ENCODE data around the gene TMEM121.

TMEM121 gene

GRCh38 chr14:105482486-105483110 lies 43.8 kb upstream of the TMEM121 start:
- peaks cover 0 to 20% of the 10 kb centered on the region in 2 donors for H3K27me3 ChIP-seq (ENCODE audit: control insufficient read depth in 1 of 2, insufficient read depth in 2 of 2, low read length in 2 of 2)
- peaks cover 42% of the 10 kb centered on the region for H3K4me1 ChIP-seq (ENCODE audit: insufficient read depth, low read length)
- no peaks in the 10 kb centered on the region for H3K36me3 ChIP-seq (ENCODE audit: insufficient read depth, low read length)
- peak overlapping the region; percentile 50 for H3K27ac ChIP-seq (ENCODE audit: low read depth, low read length)
- peak overlapping the region in 1 of 2 donors; percentile 27 for H3K4me3 ChIP-seq (ENCODE audit: low read depth in 1 of 2, low read length in 2 of 2)
- H3K9ac ChIP-seq (ENCODE audit: low read length) = no peak overlapping the region
- no peaks in the 10 kb centered on the region for H3K9me3 ChIP-seq (ENCODE audit: low read length)

- Histone ChIP-seq H3K27ac (ENCODE audit: low read depth, low read length) (peak overlapping the region; percentile 50), H3K9me3 (ENCODE audit: low read length) (no peaks in the 10 kb centered on the region), H3K4me1 (ENCODE audit: insufficient read depth, low read length) (peaks cover 42% of the 10 kb centered on the region), H3K36me3 (ENCODE audit: insufficient read depth, low read length) (no peaks in the 10 kb centered on the region), H3K9ac (ENCODE audit: low read length) (no peak overlapping the region), H3K4me3 (ENCODE audit: low read depth in 1 of 2, low read length in 2 of 2) (no peak overlapping the region), H3K27me3 (ENCODE audit: control insufficient read depth in 1 of 2, insufficient read depth in 2 of 2, low read length in 2 of 2) (peaks cover 0 to 25% of the 10 kb centered on the region in 2 donors)
These were observed 42.9 kb upstream of the TMEM121 start for GRCh38 chr14:105483300-105484068.

GRCh38 chr14:105484069-105484996 lies 42.0 kb upstream of the TMEM121 start:
- peak overlapping the region; percentile 50 for H3K27ac ChIP-seq (ENCODE audit: low read depth, low read length)
- no peaks in the 10 kb centered on the region for H3K36me3 ChIP-seq (ENCODE audit: insufficient read depth, low read length)

DNA sequence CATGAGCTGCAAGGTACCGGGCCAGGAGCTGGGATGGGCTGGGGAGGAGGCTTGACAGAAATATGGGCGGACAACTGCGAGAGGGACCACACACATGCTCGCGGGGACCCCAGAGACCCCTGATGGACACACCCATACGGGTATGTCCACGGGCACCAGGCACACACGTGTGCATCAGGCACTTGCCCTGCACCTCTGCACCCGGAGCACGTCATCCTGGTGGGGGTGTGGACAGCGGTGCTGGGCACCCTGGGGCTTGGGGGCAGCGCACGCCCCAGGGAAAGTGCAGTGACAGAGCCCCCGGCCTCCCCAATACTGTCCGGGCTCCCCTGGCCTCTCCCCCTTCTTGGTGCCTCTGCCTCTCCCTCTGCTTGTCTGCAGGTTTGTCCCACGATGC lies 41.4 kb upstream of the TMEM121 start:
- H3K36me3 ChIP-seq (ENCODE audit: insufficient read depth, low read length) = no peaks in the 10 kb centered on the region
- H3K4me1 ChIP-seq (ENCODE audit: insufficient read depth, low read length) = peaks cover 51% of the 10 kb centered on the region
- H3K4me3 ChIP-seq (ENCODE audit: low read depth in 1 of 2, low read length in 2 of 2) = no peak overlapping the region
- no peaks in the 10 kb centered on the region for H3K9me3 ChIP-seq (ENCODE audit: low read length)
- H3K27ac ChIP-seq (ENCODE audit: low read depth, low read length) = no peak overlapping the region
- peaks cover 0 to 25% of the 10 kb centered on the region in 2 donors for H3K27me3 ChIP-seq (ENCODE audit: control insufficient read depth in 1 of 2, insufficient read depth in 2 of 2, low read length in 2 of 2)
- H3K9ac ChIP-seq (ENCODE audit: low read length) = no peak overlapping the region

More at GRCh38 chr14:105484069-105484996, 42.0 kb upstream of the TMEM121 start:
- Histone ChIP-seq H3K9ac (ENCODE audit: low read length) (no peak overlapping the region), H3K27me3 (ENCODE audit: control insufficient read depth in 1 of 2, insufficient read depth in 2 of 2, low read length in 2 of 2) (peaks cover 0 to 25% of the 10 kb centered on the region in 2 donors), H3K4me3 (ENCODE audit: low read depth in 1 of 2, low read length in 2 of 2) (no peak overlapping the region), H3K9me3 (ENCODE audit: low read length) (no peaks in the 10 kb centered on the region), H3K4me1 (ENCODE audit: insufficient read depth, low read length) (peaks cover 48% of the 10 kb centered on the region)

GRCh38 chr14:105485739-105486162 lies 40.6 kb upstream of the TMEM121 start:
- Histone ChIP-seq H3K4me3 (ENCODE audit: low read depth in 1 of 2, low read length in 2 of 2) (no peak overlapping the region), H3K9ac (ENCODE audit: low read length) (no peak overlapping the region), H3K36me3 (ENCODE audit: insufficient read depth, low read length) (no peaks in the 10 kb centered on the region), H3K9me3 (ENCODE audit: low read length) (no peaks in the 10 kb centered on the region), H3K4me1 (ENCODE audit: insufficient read depth, low read length) (peaks cover 45% of the 10 kb centered on the region), H3K27me3 (ENCODE audit: control insufficient read depth in 1 of 2, insufficient read depth in 2 of 2, low read length in 2 of 2) (peaks cover 0 to 25% of the 10 kb centered on the region in 2 donors), H3K27ac (ENCODE audit: low read depth, low read length) (peak overlapping the region; percentile 34)

GRCh38 chr14:105486163-105486973 lies 40.0 kb upstream of the TMEM121 start, which contains the start of gene CRIP1:
CRIP1 (plus strand) TSS chr14:105486886; CDS start chr14:105487260, 374 bp downstream.
- Histone ChIP-seq H3K4me1 (ENCODE audit: insufficient read depth, low read length) (peaks cover 39% of the 10 kb centered on the region), H3K36me3 (ENCODE audit: insufficient read depth, low read length) (no peaks in the 10 kb centered on the region), H3K9ac (ENCODE audit: low read length) (no peak within 1 kb of the TSS), H3K27me3 (ENCODE audit: control insufficient read depth in 1 of 2, insufficient read depth in 2 of 2, low read length in 2 of 2) (peaks cover 0 to 25% of the 10 kb centered on the region in 2 donors), H3K27ac (ENCODE audit: low read depth, low read length) (peak within 1 kb of the TSS; percentile 34), H3K4me3 (ENCODE audit: low read depth in 1 of 2, low read length in 2 of 2) (peak within 1 kb of the TSS in 1 of 2 donors; percentile 41), H3K9me3 (ENCODE audit: low read length) (no peaks in the 10 kb centered on the region)

GRCh38 chr14:105486974-105487448 lies 39.4 kb upstream of the TMEM121 start:
- no peaks in the 10 kb centered on the region for H3K36me3 ChIP-seq (ENCODE audit: insufficient read depth, low read length)
- H3K9ac ChIP-seq (ENCODE audit: low read length) = no peak overlapping the region
- H3K9me3 ChIP-seq (ENCODE audit: low read length) = no peaks in the 10 kb centered on the region
- H3K27me3 ChIP-seq (ENCODE audit: control insufficient read depth in 1 of 2, insufficient read depth in 2 of 2, low read length in 2 of 2) = peaks cover 0 to 25% of the 10 kb centered on the region in 2 donors
- H3K4me3 ChIP-seq (ENCODE audit: low read depth in 1 of 2, low read length in 2 of 2) = peak overlapping the region in 1 of 2 donors; percentile 41
- H3K4me1 ChIP-seq (ENCODE audit: insufficient read depth, low read length) = peaks cover 40% of the 10 kb centered on the region
- H3K27ac ChIP-seq (ENCODE audit: low read depth, low read length) = no peak overlapping the region

- peaks cover 37% of the 10 kb centered on the region for H3K4me1 ChIP-seq (ENCODE audit: insufficient read depth, low read length)
- H3K27me3 ChIP-seq (ENCODE audit: control insufficient read depth in 1 of 2, insufficient read depth in 2 of 2, low read length in 2 of 2) = peaks cover 0 to 25% of the 10 kb centered on the region in 2 donors
- no peak overlapping the region for H3K9ac ChIP-seq (ENCODE audit: low read length)
- H3K4me3 ChIP-seq (ENCODE audit: low read depth in 1 of 2, low read length in 2 of 2) = peak overlapping the region in 1 of 2 donors; percentile 41
- no peak overlapping the region for H3K27ac ChIP-seq (ENCODE audit: low read depth, low read length)
- H3K36me3 ChIP-seq (ENCODE audit: insufficient read depth, low read length) = no peaks in the 10 kb centered on the region
- no peaks in the 10 kb centered on the region for H3K9me3 ChIP-seq (ENCODE audit: low read length)
These were observed 38.9 kb upstream of the TMEM121 start for GRCh38 chr14:105487449-105487985.

DNA sequence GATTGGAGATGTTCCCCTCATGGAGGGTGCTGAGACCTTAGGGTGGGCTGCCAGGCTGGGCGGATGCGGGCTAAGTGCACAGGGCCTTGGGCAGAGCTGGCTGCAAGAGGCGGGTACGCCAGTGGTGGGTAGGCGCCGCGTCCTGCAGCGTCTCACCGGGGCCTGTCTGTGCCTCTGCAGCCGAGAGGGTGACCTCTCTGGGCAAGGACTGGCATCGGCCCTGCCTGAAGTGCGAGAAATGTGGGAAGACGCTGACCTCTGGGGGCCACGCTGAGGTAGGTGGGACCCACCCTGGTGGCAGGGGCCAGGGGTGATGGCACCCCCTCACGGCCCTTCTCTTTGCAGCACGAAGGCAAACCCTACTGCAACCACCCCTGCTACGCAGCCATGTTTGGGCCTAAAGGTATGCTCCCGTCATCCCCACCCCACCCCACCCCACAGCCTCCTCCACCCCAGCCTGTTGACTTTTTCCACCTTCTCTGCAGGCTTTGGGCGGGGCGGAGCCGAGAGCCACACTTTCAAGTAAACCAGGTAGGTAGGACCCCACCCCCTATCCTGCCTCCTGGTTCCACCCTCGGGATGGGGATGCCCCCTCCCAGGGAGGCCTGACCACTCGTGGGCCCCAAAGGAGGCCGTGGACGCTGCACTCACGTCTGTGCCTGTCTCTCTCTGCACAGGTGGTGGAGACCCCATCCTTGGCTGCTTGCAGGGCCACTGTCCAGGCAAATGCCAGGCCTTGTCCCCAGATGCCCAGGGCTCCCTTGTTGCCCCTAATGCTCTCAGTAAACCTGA lies 38.2 kb upstream of the TMEM121 start:
- Histone ChIP-seq H3K27ac (ENCODE audit: low read depth, low read length) (peak overlapping the region; percentile 44), H3K4me3 (ENCODE audit: low read depth in 1 of 2, low read length in 2 of 2) (peak overlapping the region in 1 of 2 donors; percentile 41), H3K9ac (ENCODE audit: low read length) (no peak overlapping the region), H3K9me3 (ENCODE audit: low read length) (no peaks in the 10 kb centered on the region), H3K4me1 (ENCODE audit: insufficient read depth, low read length) (peaks cover 30% of the 10 kb centered on the region), H3K36me3 (ENCODE audit: insufficient read depth, low read length) (no peaks in the 10 kb centered on the region), H3K27me3 (ENCODE audit: control insufficient read depth in 1 of 2, insufficient read depth in 2 of 2, low read length in 2 of 2) (peaks cover 0 to 25% of the 10 kb centered on the region in 2 donors)

Data from muscle layer of colon (tissue), 2 donors.